Right forelimb (tissue), 1 donor: Measurements from ENCODE around the gene MYL11.
A peak's percentile ranks its signal among the peaks of the same experiment; 100 is the strongest.

Experiments used
- DNase-seq: peaks from one replicate; pipeline ENCODE4 v3.0.0-alpha.2; 2018

Gene MYL11

DNA sequence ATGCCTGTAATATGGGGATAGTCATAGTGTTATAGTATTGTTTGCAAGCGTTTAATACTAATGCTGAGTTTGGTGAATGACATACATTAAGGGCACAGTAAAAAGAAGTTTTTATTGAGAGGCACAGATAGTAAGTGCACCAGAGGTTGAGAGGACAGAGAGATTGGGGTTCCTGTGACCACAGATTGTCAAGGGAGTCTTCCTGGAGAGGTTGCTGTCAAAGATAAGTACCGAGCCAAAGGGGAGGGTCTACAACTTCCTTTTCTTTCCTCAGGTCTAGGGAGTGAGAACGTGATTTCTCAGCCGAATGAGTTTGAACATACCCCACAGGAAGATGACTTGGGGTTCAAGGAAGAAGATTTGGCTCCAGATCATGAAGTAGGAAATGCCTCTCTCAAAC is 22.5 kb downstream of the MYL11 start:
- no peak for DNase-seq

DNA sequence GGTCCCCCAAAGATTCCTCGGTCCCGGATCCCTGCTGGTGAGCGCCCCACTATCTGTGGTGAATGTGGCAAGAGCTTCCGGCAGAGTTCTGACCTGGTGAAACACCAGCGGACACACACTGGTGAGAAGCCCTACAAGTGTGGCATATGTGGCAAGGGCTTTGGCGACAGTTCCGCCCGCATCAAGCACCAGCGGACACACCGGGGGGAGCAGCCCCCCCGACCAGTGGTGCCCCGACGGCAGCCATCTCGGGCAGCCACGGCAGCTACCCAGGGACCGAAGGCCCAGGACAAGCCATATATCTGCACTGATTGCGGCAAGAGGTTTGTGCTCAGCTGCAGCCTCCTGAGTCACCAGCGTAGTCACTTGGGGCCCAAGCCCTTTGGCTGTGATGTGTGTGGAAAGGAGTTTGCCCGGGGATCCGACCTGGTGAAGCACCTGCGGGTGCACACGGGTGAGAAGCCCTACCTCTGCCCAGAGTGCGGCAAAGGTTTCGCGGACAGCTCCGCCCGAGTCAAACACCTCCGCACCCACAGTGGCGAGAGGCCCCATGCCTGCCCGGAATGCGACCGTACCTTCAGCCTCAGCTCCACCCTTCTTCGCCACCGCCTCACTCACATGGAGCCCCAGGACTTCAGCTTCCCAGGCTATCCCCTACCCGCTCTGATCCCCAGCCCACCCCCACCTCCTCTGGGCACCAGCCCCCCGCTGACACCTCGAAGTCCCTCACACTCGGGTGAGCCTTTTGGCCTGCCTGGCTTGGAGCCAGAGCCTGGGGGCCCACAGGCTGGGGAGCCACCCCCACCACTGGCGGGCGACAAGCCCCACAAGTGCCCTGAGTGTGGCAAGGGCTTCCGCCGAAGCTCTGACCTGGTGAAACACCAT is 23.4 kb downstream of the MYL11 start:
- no peak for DNase-seq

DNA sequence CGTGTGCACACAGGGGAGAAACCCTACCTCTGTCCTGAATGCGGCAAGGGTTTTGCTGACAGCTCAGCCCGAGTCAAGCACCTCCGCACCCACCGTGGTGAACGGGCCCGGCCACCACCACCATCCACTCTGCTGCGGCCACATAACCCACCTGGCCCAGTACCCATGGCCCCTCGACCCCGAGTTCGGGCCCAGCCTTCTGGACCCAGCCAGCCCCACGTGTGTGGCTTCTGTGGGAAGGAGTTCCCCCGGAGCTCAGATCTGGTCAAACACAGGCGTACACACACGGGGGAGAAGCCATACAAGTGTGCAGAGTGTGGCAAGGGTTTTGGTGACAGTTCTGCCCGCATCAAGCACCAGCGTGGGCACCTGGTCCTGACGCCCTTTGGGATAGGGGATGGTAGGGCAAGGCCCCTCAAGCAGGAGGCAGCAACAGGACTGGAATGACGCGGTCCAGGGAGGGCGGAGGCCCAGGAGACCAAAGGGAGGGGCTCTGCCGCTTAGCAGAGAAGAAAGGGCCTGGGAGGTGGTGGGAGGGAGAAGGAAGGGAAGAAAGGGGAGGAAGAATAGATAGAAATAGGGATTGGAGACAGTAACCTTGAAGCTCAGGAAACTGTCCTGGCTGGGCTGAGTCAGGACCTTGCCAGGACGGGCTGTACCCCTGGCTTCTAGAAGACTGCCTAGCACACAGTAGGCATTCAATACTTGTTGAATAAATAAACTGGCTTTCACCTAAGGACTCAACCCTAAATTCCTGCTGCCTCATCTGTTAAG is 24.2 kb downstream of the MYL11 start:
- no peak for DNase-seq

DNA sequence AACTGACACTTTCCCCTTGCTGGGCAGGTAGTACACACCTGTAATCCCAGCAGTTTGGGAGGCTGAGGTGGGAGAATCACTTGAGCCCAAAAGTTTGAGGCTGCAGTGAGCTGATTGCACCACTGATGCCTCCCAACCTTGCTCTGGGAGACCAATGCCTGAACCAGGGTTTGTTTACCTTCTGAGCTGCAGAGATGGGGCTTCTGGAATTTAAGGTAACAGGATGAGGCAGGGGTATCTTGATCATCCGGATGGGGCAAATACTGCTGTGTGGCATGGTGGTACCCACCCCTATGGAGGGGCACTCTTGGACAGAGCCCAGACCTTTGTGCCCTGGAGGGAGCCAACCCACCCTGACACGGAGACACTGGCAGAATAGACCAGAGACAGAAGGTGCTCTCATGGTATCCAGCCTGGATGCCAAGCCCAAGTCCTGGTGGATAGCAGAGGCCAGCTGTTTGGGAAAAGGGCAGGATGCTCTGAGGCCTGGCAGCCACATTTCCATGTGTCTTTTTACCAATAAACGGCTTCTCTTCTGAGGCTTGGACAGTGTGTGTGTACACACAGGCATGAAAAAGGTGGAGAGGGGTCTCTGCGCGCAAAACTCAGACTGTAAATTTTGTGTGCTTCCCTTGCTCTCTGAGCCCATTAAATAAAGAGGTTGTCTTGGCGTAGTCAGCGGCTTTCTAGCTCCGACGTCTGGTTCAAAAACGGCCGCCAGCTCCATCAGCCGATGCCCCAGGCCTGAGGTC is 25.0 kb downstream of the MYL11 start:
- DNase-seq, result no peak

DNA sequence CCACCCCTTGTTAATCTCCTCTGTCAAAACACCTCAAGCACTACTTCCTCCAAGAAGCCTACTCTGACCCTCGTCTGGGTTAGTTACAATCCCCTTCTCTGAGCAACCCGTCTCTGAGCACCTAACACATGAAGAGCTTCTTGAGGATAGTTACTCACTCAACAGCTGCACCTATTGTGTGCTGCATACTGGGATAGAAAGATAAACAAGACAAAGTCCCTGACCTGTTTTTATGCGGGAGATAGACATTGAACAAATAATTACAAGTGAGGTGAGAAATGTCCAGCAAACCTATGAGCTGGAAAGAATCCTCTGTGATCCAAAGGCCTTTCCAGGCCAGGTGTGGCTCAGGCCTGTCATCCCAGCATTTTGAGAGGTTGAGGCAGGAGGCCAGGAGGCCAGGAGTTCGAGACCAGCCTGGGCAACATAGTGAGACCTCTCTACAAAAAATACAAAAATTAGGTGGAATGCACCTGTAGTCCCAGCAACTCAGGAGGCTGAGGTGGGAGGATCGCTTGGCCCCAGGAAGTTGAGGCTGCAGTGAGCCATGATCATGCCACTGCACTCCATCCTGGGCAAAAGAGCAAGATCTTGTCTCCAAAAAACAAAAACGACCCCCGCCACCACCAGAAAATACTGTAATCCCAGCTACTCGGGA is 27.3 kb downstream of the MYL11 start:
- DNase-seq, result no peak

DNA sequence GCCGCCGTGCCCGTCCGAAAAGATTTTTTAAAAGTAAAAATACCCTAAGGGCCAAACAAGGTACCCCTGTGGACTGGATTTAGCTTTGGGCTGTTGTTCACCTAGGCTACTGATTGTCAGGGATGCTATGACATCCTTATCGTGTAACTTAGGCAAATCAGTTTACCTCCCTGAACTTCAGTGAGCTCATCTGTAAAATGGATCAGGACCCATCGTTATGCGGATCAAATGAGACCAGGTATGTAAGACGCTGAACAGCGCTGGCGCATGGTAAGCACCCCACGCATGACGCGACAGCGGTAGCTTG is 32.1 kb downstream of the MYL11 start:
- DNase-seq, result no peak

DNA sequence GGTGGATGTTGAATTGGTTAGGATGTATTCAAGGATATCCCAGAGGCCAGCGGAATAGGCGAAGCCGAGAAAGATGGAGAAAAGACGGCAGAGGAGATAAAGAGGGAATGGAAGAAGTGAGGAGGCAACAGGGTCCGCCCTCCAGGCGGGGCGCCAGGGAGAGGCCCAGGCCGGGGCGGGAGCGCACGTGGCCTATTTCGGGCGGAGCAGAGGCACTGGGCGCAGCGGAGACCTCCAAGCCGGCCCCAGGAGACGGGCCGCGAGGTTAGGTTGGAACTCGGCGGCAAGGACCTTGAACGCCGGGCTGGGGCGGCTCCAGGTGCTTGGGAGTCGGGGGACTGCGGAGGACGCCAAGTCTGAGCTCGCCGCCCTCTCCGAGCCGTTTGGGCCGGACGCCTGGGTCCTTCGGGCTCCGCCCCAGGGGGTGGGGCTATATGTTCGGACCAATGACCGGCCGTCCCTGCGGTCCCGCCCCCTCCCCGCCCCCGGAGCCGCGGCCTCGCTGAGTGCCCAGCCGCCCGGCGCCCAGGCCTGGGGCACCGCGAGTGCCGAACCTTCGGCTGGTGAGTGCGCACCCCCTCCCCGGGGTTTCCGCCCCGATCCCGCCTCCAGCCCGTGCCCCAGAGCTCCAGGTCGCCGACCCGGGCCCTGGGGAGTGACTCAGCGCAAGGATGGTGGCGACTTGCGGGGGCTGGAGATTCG is 32.7 kb downstream of the MYL11 start, which contains the start of gene ZNF771:
ZNF771 (plus strand) TSS at position 505 of the 702 bp plus-strand sequence. CDS start 448 bp downstream, outside the sequence.
- DNase-seq, result peak; percentile 97

DNA sequence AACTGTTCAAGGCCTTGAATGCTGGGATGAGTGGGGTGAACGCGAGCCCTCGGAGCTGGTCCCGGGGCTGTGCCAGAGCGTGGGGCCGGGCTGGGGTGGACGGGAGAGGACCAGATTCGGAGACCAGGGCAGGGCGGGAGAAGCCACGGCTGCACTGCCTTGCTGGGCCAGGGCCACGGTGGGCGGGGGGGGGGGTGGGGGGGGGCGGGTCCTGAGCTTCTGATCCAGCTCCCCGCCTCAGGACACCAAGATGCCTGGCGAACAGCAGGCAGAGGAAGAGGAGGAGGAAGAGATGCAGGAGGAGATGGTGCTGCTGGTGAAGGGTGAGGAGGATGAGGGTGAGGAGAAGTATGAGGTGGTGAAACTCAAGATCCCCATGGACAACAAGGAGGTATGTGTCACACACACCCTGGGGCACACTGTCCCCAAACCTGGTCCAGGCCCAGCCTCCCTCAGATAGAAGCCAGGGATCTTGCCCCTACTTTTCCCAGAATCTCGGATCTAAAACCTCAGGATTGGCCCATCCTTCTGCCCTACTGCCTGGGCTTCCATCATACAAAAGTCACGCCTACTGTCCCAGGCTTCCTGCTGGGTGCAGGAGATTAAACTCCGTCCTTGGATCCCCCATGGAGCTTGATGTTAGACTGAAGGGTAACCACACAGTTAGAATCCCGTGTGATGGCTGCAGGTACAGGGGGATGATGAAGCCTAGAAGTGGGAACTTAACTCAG is 33.4 kb downstream of the MYL11 start:
- no peak for DNase-seq

DNA sequence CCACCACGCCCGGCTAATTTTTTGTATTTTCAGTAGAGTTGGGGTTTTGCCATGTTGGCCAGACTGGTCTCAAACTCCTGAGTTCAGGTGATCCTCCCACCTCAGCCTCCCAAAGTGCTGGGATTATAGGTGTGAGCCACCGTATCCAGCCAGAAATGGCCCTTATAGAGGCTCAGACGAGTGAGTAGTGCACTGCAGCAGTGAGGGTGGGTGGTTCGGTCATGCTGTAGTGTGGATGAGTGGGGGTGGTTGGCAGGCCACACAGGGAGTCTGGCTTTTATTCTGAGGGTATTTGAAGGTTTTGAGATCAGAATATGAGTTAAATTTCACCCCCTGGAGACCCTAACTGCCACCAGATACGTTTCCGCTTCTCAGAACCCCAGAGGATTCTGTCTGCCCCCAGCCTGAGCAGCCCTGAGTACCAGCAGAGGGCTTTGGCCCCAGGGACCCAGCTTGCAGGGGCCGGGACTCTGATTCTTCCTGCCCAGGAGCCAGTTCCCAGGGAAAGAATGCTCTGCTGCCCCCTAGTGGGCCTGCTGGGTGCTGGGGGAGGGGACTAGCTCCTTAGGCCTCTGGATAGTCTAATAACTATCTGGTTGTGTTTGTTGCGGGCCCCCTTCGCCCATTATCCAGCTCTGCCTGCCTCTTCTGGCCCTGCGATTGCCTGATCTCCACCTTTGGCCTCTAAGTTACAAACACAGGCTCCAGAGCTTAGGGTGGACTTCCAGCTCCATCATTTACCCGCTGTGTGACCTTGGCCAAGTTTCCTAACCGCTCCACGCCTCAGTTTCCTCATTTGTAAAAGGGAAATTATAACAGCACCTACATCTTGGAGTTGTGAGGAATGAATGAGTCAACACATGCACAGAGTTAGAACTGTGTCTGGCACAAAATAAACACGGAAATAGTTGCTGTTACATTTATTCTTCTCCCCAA is 34.8 kb downstream of the MYL11 start:
- peak; percentile 96 for DNase-seq

DNA sequence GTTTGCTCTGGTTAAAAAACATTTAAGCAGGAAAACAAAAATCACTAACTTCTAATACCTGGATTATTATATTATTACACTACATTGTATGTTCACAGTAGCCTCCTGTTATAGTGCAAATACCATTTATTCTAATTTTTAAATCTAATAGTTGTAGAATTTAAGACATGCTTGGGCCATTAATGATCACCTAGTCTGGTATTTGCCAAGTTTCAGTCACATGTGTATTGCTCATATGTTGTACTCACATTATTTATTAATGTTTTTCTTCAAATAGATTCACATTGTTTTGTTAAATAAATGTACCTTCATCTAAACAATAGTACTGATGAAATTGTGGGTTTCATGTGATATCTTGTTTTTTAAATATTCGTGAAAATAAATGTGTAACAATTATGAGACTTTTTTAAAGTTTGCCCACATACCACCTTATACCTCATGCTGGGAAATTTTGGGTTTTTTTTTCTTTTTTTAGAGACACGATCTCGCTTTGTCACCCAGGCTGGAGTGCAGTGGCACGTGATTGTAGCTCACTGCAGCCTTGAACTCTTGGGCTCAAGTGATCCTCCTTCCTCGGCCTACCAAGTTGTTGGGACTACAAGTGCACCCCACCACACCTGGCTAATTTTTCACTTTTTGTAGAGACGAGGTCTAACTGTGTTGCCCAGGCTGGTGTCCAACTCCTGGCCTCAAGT is 38.7 kb downstream of the MYL11 start:
- DNase-seq, result no peak

DNA sequence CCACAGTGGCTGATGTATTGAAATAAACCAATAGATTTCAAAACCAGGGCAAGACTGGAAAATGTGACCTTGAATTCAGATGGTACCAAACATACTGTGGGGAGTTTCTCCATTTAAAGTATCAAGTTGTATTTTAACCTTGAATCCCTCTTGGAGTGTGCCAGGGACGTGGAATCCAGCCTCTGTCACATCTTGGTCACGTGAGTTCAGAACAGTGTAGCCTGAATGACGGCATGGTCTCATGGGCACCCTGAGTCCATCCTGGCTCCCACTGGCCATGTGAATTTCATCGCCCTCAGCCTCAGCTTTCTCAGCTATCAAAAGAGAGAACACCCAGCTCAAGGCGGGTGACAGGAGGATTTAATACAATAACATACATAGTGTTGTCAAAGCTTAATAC is 39.6 kb downstream of the MYL11 start:
- no peak for DNase-seq

DNA sequence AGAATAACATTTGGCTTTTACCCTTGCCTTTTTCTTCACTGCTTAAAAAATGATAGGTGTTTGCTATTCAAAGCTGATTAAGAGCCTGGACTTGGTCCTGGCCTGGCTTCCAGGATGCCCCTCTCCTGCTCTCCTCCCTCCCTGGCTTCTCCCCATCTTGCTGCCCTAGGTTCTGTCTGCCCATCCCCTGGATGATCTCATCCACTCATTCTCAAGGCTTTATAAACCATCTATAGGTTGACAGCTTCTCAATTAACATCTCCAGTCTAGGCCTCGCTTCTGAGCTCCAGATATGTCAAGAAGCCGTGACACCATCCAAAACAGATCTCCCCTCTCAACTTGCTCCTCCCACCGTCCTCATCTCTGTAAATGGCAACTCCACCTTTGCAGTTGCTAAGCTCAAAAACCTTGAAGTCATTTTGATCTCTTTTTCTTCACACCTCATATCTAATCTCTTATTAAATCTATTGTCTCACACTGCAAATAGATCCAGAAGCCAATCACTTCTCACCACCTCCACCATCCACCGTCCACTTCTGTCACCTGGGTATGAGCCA is 41.5 kb downstream of the MYL11 start:
- no peak for DNase-seq

DNA sequence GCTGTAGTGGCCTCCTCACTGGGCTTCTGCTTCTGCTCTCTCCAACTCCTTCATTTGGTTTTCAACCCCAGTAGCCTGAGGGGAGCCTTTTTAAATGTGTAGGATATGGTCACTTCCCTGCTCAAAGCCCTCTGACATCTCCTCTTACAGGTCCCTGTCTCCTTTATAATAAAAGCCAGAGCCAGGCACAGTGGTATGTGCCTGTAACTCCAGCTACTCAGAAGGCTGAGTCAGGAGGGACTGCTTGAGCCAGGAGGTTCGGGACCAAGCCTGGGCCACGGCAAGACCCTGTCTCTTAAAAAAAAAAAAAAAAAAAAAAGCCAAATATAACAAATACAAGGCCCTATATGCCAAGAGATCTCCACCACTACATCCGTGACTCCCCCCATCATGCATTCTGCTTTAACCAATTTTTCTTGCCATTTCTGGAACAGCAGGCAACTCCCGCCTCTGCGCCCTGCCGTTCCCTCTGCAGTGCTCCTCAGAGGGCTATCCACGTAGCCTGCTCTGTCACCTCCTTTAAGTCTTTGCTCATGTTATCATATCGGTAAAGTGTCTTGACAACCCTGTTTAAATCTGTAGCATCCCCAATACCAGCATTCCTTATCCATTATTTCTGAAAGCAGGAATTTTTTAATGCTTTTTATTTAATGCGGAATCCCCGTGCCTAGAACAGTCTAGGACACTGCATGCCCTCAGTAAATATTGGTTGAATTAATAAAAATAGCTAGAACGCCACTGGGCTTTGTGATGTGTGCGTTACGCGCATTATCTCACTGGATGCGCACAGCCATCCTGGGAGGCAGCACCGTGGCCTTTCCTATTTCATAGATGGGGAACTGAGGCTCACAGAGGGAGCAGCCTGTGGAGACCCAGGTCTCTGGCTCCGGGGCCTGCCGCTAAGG is 42.3 kb downstream of the MYL11 start:
- no peak for DNase-seq

DNA sequence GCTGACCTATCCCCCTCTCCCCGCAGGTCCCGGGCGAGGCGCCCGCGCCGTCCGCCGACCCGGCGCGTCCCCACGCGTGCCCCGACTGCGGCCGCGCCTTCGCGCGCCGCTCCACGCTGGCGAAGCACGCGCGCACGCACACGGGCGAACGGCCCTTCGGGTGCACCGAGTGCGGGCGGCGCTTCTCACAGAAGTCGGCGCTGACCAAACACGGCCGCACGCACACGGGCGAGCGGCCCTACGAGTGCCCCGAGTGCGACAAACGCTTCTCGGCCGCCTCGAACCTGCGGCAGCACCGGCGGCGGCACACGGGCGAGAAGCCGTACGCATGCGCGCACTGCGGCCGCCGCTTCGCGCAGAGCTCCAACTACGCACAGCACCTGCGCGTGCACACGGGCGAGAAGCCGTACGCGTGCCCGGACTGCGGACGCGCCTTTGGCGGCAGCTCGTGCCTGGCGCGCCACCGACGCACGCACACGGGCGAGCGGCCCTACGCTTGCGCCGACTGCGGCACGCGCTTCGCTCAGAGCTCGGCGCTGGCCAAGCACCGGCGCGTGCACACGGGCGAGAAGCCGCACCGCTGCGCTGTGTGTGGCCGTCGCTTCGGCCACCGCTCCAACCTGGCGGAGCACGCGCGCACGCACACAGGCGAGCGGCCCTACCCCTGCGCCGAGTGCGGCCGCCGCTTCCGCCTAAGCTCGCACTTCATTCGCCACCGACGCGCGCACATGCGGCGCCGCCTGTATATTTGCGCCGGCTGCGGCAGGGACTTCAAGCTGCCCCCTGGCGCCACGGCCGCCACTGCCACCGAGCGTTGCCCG is 43.1 kb downstream of the MYL11 start:
- peak; percentile 89 for DNase-seq

DNA sequence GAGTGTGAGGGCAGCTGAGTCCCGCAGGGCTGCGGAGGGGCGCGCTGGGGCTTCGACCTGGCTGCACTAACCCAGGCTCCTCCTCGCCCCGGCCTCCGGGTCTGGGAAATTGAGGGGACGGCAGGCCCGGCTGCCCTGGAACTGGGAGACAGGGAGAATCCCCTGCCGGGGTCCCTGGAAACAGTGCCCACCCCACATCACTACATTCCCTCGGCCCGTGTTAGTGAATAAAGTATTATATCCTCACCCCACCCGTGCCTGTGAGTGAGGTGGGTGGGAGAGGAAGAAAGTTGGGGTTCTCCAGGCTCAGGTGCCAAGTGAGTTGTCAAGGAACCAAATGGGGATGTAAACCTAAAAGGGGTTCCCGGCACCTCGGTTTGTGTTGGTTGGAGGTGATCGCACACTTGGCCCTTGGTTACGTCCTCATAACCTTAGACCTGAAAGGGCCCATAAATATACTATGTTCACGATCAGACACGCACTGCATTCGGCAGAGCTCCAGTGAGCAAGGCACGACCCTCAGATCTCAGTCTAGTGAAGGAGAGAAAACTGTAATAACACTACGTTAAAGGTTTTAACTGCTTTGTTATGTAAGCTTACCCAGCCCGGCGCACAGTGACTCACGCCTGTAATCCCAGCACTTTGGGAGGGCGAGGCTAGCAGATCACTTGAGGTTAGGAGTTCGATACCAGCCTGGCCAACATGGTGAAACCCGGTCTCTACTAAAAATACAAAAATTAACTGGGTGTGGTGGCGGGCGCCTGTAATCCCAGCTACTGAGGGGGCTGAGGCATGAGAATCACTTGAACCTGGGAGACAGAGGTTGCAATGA is 44.0 kb downstream of the MYL11 start:
- no peak for DNase-seq

DNA sequence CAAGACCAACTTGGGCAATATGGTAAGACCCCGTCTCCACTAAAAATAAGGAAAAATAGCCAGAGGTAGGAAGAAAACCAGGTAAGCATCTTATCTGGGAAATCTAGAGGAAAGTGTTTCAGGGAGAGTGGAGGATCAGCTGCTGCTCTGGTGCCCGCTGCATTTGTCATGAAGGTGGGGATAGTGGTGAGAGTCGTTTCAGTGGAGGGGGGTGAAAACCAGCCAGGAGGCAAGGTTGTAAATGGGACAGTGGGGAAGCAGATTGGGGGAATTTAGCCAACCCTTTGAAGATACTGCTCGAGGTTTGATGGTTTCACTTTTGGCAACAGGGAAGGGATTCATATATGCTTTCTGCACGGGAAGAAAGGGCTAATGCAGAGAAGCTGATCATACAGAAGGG is 46.4 kb downstream of the MYL11 start:
- no peak for DNase-seq
